Naive thymus-derived CD8-positive, alpha-beta T cell (primary cell): ENCODE measurements around the gene ZSWIM6. TPM values are rescaled to one million over a fixed set of nuclear protein-coding genes. Genes with fewer than 3 reads are reported as not detected.

Source experiments
- ATAC-seq, 2 donors: fragments of 150-1000 bp; cut with Tn5 transposase in 1 of 2; sonication (Bioruptor Pico), chemical (Tn5 transposase) in 1 of 2; 1 replicate in 1 of 2; 2 replicates in 1 of 2; pipeline ENCODE4 v1.10.0; 2021; ENCODE audit warnings: mild to moderate bottlenecking in 2 of 2, moderate library complexity in 2 of 2
- POLR2A ChIA-PET: fragments of 350-600 bp; sonication (Branson Sonifier 250); formaldehyde crosslinking; loops from one replicate; lab custom pipeline; 2021; ENCODE audit warnings: antibody characterized with exemption; lab: Charles Lee
- DNase-seq, 10 donors: peaks; one replicate each; pipeline versions ENCODE4 v3.0.0 to v3.0.0-alpha.2; 2020 to 2022
- H3K27ac Mint-ChIP-seq, 10 donors: one replicate each; pipeline ENCODE4 v1.8.0; 2020 to 2022; ENCODE audit warnings: mild to moderate bottlenecking in 10 of 10, mixed read lengths in 10 of 10, moderate library complexity in 4 of 10, inconsistent platforms in 1 of 10
- H3K27me3 Mint-ChIP-seq, 5 donors: one replicate each; pipeline ENCODE4 v1.8.0; 2021 to 2022; ENCODE audit warnings: mixed read lengths in 5 of 5
- H3K36me3 Mint-ChIP-seq, 3 donors: one replicate each; pipeline ENCODE4 v1.8.0; 2020 to 2022; ENCODE audit warnings: mixed read lengths in 3 of 3, mild to moderate bottlenecking in 2 of 3, inconsistent platforms in 1 of 3
- H3K4me1 Mint-ChIP-seq, 4 donors: one replicate each; pipeline ENCODE4 v1.8.0; 2021 to 2022; ENCODE audit warnings: mixed read lengths in 4 of 4
- H3K4me3 Mint-ChIP-seq, 10 donors: one replicate each; pipeline ENCODE4 v1.8.0; 2020 to 2022; ENCODE audit warnings: mild to moderate bottlenecking in 10 of 10, mixed read lengths in 10 of 10, moderate library complexity in 6 of 10, inconsistent platforms in 1 of 10
- H3K9me3 Mint-ChIP-seq, 9 donors: one replicate each; pipeline ENCODE4 v1.8.0; 2020 to 2022; ENCODE audit warnings: mixed read lengths in 9 of 9, mild to moderate bottlenecking in 3 of 9, inconsistent platforms in 1 of 9, moderate library complexity in 1 of 9
- polyA plus RNA-seq, 3 donors: library from polyadenylated mRNA; unstranded; fragments of 300-500 nt; fragmentation: Illumina TruSeq; gene quantifications; one replicate each; pipeline ENCODE4 v1.2.3, GENCODE V29; 2021
- total RNA-seq, 8 experiments: library from RNA in 2 of 8; stranded (reverse) in 2 of 8; gene quantifications; one replicate each; pipeline ENCODE4 v1.2.3 and lab custom pipeline; 2021 to 2026

ZSWIM6 gene
- total and polyA plus RNA-seq, 5 experiments from 2014 or later: 0.14 to 11.9 (median 0.59) TPM

DNA sequence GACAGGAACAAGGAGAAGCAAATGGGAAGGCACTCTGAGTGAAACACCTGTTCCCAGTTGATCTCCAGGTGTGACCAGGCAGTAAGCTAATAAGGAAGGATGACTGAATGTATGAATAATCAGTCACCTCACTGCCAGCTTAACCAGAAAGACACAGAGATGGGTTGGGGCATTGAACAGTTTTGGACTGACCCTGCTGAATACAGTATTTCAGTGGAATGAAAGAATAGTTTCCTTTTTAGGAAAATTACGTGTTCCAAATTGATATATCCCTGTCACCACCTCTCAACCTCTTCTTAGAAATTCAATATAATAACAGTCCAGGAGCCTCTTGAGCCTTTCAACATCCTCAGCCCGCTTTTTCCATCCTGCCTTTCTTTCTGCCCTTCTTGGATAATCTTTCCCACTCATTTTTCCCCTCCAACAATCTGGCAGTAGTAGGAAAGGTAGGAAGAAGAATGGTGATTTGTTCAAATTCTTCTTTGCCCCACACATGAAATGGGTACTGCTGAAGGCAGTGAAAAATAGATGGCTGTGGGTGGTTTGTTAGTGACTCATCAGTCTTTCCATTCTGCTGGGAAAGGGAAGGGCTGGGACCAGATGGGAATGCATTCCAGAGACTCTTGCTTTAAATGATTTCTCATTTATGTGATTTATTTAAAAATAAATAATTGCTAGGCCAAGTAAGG lies 117.9 kb downstream of the ZSWIM6 start:
- H3K4me3 Mint-ChIP-seq: no peak overlapping the region

DNA sequence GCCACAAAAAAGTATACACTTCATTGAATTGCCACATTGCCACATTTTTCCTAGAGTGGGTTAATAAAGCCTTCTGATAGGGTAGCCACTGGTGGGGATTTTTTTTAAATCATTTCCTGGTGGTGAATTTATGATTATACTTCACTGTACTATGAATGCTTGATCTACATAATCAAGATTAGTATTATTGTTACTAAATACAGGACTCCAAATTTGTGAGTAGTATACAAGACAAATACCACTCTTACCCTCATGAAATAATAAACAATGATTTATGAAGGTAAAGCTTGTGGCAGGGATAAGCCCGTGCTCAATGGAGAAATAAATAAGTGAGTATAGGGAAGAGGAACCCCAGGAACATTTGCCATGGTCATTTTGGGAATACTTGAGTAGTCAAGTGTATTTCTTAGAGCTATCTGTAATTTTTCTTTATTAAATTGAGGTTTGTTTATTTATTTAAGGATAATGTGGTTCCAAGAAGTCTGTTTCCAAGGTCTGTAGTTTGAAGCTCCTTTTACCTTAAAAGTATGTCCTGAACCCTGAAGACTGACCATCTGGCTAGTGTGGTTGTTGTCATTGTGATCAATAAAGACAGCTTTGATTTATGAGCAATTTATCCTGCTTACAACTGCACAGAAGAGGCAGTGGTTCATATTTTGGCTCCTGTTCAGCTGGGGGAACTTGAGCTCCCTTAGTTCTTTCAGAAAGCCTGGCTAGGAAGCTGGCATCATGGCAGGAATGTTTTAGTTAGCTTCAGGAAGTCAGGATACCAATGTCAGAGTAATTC lies 118.6 kb downstream of the ZSWIM6 start:
- H3K36me3 Mint-ChIP-seq: peaks cover 12 to 36% (median 20%) of the 10 kb centered on the region in 3 donors
- DNase-seq: no peak
- POLR2A ChIA-PET: interaction anchor here (1.0 kb wide), 1 partner anchor 15 kb away, joined by 4 read pairs; no protein-coding TSS in a partner anchor
- no peak overlapping the region for H3K4me3 Mint-ChIP-seq
- no peak for ATAC-seq
- H3K27me3 Mint-ChIP-seq: no peaks in the 10 kb centered on the region
- H3K4me1 Mint-ChIP-seq: peaks cover 7 to 20% (median 10%) of the 10 kb centered on the region in 4 donors
- no peak overlapping the region for H3K27ac Mint-ChIP-seq
- H3K9me3 Mint-ChIP-seq: peaks cover 5 to 37% (median 21%) of the 10 kb centered on the region in 9 donors

More for the DNA sequence above, 117.9 kb downstream of the ZSWIM6 start:
- POLR2A ChIA-PET: no interaction called here
- Mint-ChIP-seq H3K4me1 (peaks cover 3 to 18% (median 6%) of the 10 kb centered on the region in 4 donors), H3K9me3 (peaks cover 5 to 42% (median 25%) of the 10 kb centered on the region in 9 donors), H3K27ac (no peak overlapping the region), H3K36me3 (peaks cover 12 to 44% (median 20%) of the 10 kb centered on the region in 3 donors), H3K27me3 (no peaks in the 10 kb centered on the region)
- ATAC-seq: no peak
- DNase-seq: no peak

- H3K27ac Mint-ChIP-seq: no peak overlapping the region
- no peaks in the 10 kb centered on the region for H3K27me3 Mint-ChIP-seq
- POLR2A ChIA-PET: no interaction called here
Observed at GRCh38 chr5:61455179-61456006, 123.3 kb downstream of the ZSWIM6 start.

DNA sequence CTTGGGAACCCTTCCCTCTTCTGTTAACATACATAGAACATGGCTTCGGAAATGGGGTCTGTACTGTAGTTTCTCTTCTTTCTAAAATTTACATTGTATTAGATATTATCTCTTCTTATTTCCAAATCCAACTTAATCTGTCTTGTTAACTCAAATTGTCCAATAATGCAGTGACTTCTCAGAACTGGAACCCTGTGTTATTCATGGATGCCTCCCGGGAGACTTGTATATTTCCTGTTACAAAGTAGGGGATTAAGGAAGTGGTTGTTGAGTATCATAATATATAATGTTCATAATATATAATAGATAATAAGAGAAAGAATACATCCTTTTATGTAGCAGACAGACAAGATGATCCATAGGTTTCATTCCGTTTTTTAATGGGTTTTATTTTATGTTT lies 128.4 kb downstream of the ZSWIM6 start:
- no peaks in the 10 kb centered on the region for H3K9me3 Mint-ChIP-seq
- H3K36me3 Mint-ChIP-seq: peaks cover 0 to 5% (median 0%) of the 10 kb centered on the region in 3 donors
- DNase-seq (no peak), ATAC-seq (no peak)
- H3K27me3 Mint-ChIP-seq: no peaks in the 10 kb centered on the region
- POLR2A ChIA-PET: no interaction called here
- H3K4me3 Mint-ChIP-seq: no peak overlapping the region
- H3K4me1 Mint-ChIP-seq: peaks cover 2 to 41% (median 21%) of the 10 kb centered on the region in 4 donors
- H3K27ac Mint-ChIP-seq: no peak overlapping the region

More at GRCh38 chr5:61455179-61456006, 123.3 kb downstream of the ZSWIM6 start:
- peaks cover 0 to 5% (median 0%) of the 10 kb centered on the region in 9 donors for H3K9me3 Mint-ChIP-seq
- DNase-seq: no peak
- peaks cover 8 to 29% (median 12%) of the 10 kb centered on the region in 4 donors for H3K4me1 Mint-ChIP-seq
- no peak overlapping the region for H3K4me3 Mint-ChIP-seq
- no peak for ATAC-seq
- peaks cover 0 to 5% (median 2%) of the 10 kb centered on the region in 3 donors for H3K36me3 Mint-ChIP-seq

GRCh38 chr5:61461417-61461816 lies 129.4 kb downstream of the ZSWIM6 start:
- DNase-seq (no peak), ATAC-seq (no peak)
- Mint-ChIP-seq H3K4me3 (no peak overlapping the region), H3K9me3 (no peaks in the 10 kb centered on the region), H3K36me3 (peaks cover 0 to 5% (median 0%) of the 10 kb centered on the region in 3 donors), H3K4me1 (peaks cover 2 to 44% (median 21%) of the 10 kb centered on the region in 4 donors), H3K27me3 (no peaks in the 10 kb centered on the region), H3K27ac (no peak overlapping the region)
- POLR2A ChIA-PET: no interaction called here

GRCh38 chr5:61461926-61462325 lies 129.9 kb downstream of the ZSWIM6 start:
- Mint-ChIP-seq H3K27me3 (no peaks in the 10 kb centered on the region), H3K36me3 (peaks cover 0 to 5% (median 0%) of the 10 kb centered on the region in 3 donors)

GRCh38 chr5:61463596-61463995 lies 131.5 kb downstream of the ZSWIM6 start:
- Mint-ChIP-seq H3K4me3 (no peak overlapping the region), H3K36me3 (peaks cover 0 to 3% (median 0%) of the 10 kb centered on the region in 3 donors), H3K27ac (peak overlapping the region in 1 of 10 donors; percentile 78), H3K4me1 (peaks cover 6 to 40% (median 21%) of the 10 kb centered on the region in 4 donors), H3K9me3 (no peaks in the 10 kb centered on the region), H3K27me3 (no peaks in the 10 kb centered on the region)
- ATAC-seq (no peak), DNase-seq (no peak)
- POLR2A ChIA-PET: no interaction called here

More at GRCh38 chr5:61461926-61462325, 129.9 kb downstream of the ZSWIM6 start:
- Mint-ChIP-seq H3K27ac (no peak overlapping the region), H3K9me3 (no peaks in the 10 kb centered on the region), H3K4me1 (peaks cover 2 to 40% (median 19%) of the 10 kb centered on the region in 4 donors), H3K4me3 (no peak overlapping the region)
- ATAC-seq (no peak), DNase-seq (no peak)
- POLR2A ChIA-PET: no interaction called here

- DNase-seq (no peak), ATAC-seq (no peak)
- H3K4me3 Mint-ChIP-seq: no peak overlapping the region
- no peaks in the 10 kb centered on the region for H3K36me3 Mint-ChIP-seq
- H3K9me3 Mint-ChIP-seq: no peaks in the 10 kb centered on the region
- no peak overlapping the region for H3K27ac Mint-ChIP-seq
- H3K4me1 Mint-ChIP-seq: peaks cover 7 to 40% (median 21%) of the 10 kb centered on the region in 4 donors
- no peaks in the 10 kb centered on the region for H3K27me3 Mint-ChIP-seq
- POLR2A ChIA-PET: no interaction called here
Observed at GRCh38 chr5:61464512-61464911, 132.5 kb downstream of the ZSWIM6 start.

GRCh38 chr5:61465066-61465465 lies 133.0 kb downstream of the ZSWIM6 start:
- H3K9me3 Mint-ChIP-seq: peaks cover 0 to 2% (median 0%) of the 10 kb centered on the region in 9 donors
- H3K4me1 Mint-ChIP-seq: peaks cover 9 to 44% (median 21%) of the 10 kb centered on the region in 4 donors
- peak overlapping the region in 1 of 10 donors; percentile 33 for H3K27ac Mint-ChIP-seq
- H3K36me3 Mint-ChIP-seq: peaks cover 0 to 2% (median 0%) of the 10 kb centered on the region in 3 donors
- ATAC-seq: no peak
- DNase-seq: no peak
- no peaks in the 10 kb centered on the region for H3K27me3 Mint-ChIP-seq
- no peak overlapping the region for H3K4me3 Mint-ChIP-seq
- POLR2A ChIA-PET: no interaction called here

DNA sequence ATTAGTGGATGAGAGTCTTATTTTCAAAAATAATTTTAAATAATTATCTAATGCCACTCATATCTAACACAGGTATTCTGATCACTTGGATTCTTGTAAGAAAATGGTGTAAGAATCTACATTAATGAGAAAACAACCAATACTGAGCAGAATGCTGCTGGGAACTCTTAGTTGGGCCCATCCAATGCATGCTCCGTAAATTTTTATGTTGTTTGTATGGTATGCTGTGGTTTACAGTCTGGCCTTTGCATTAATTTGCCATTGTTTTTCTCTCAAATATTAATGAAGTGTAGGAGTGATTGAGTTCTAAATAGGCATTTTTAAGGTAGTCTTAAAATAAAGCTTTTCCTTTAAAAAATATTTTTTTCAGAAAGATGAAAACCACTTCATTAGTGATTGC lies 133.4 kb downstream of the ZSWIM6 start:
- Mint-ChIP-seq H3K27me3 (no peaks in the 10 kb centered on the region), H3K4me1 (peaks cover 10 to 43% (median 20%) of the 10 kb centered on the region in 4 donors), H3K9me3 (peaks cover 0 to 2% (median 0%) of the 10 kb centered on the region in 9 donors), H3K36me3 (peaks cover 0 to 2% (median 0%) of the 10 kb centered on the region in 3 donors), H3K4me3 (no peak overlapping the region), H3K27ac (no peak overlapping the region)
- DNase-seq: no peak
- no peak for ATAC-seq
- POLR2A ChIA-PET: no interaction called here

DNA sequence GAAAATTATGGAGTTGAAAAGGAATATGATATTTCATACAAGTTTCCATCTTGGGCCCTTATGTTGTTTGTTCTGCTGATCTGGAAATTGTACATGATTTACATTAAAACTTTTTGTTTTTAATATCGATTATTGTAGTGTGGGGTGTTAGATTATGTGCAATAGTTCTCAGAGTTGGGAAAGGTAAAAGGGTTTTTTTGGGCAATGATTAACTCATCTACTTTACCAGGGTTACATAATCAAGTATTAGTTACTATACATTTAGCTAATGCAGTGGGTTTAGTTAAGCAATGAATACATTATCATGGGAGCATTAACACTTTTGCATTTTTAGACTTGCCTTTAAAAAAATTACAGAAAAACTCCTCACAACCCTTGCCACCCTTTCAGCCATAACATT lies 134.0 kb downstream of the ZSWIM6 start:
- Mint-ChIP-seq H3K4me1 (peaks cover 14 to 42% (median 21%) of the 10 kb centered on the region in 4 donors), H3K27ac (no peak overlapping the region), H3K36me3 (peaks cover 0 to 2% (median 0%) of the 10 kb centered on the region in 3 donors), H3K4me3 (no peak overlapping the region), H3K9me3 (peaks cover 0 to 2% (median 0%) of the 10 kb centered on the region in 9 donors), H3K27me3 (no peaks in the 10 kb centered on the region)
- ATAC-seq: no peak
- POLR2A ChIA-PET: no interaction called here
- no peak for DNase-seq
